Common myeloid progenitor, CD34-positive (primary cell): ENCODE measurements around the gene LAIR2.

ENCODE experiments used
- CTCF ChIA-PET: fragments of 350-600 bp; sonication (Branson Sonifier 250); formaldehyde crosslinking; loops from one replicate; lab custom pipeline; 2021; ENCODE audit warnings: antibody characterized with exemption; lab: Charles Lee
- POLR2A ChIA-PET: fragments of 350-600 bp; sonication (Branson Sonifier 250); formaldehyde crosslinking; loops from one replicate; lab custom pipeline; 2021; ENCODE audit warnings: antibody characterized with exemption; lab: Charles Lee
- DNase-seq, 3 donors: peaks; one replicate each; pipeline versions ENCODE4 v3.0.0 to v3.0.0-alpha.2; 2013
- H3K27ac ChIP-seq, 2 experiments: 1 replicate in 1 of 2; 2 replicates in 1 of 2; pipeline ENCODE4 v1.7.0; 2013; ENCODE audit warnings: inconsistent platforms in 2 of 2, low read length in 2 of 2, mild to moderate bottlenecking in 2 of 2, low read depth in 1 of 2, moderate library complexity in 1 of 2; ENCODE audit not compliant: severe bottlenecking in 2 of 2, insufficient read depth in 1 of 2, poor library complexity in 1 of 2
- H3K27me3 ChIP-seq, 5 experiments: replicated peaks in 2 of 5; 1 replicate in 3 of 5; 2 replicates in 2 of 5; pipeline versions ENCODE4 v1.6.1 to v1.7.0; 2013; ENCODE audit warnings: low read length in 4 of 5, mild to moderate bottlenecking in 2 of 5, moderate library complexity in 2 of 5, inconsistent platforms in 1 of 5; ENCODE audit not compliant: insufficient read depth in 5 of 5, control insufficient read depth in 4 of 5
- H3K36me3 ChIP-seq, 4 experiments: 1 replicate in 2 of 4; 2 replicates in 2 of 4; pipeline versions ENCODE4 v1.6.1 to v1.7.0; 2013; ENCODE audit warnings: low read length in 3 of 4, control low read depth in 1 of 4, mild to moderate bottlenecking in 1 of 4; ENCODE audit not compliant: control insufficient read depth in 4 of 4, insufficient read depth in 4 of 4
- H3K4me1 ChIP-seq, 4 experiments: 1 replicate in 3 of 4; 2 replicates in 1 of 4; pipeline versions ENCODE4 v1.6.1 to v1.7.1; 2013; ENCODE audit warnings: low read length in 3 of 4, mild to moderate bottlenecking in 3 of 4, control low read depth in 1 of 4, inconsistent platforms in 1 of 4, moderate library complexity in 1 of 4; ENCODE audit not compliant: control insufficient read depth in 4 of 4, insufficient read depth in 4 of 4; ENCODE audit errors: control extremely low read depth in 1 of 4
- H3K4me3 ChIP-seq, 7 experiments: 1 replicate in 4 of 7; 2 replicates in 3 of 7; pipeline versions ENCODE4 v1.5.1 to v1.7.0; 2013; ENCODE audit warnings: mild to moderate bottlenecking in 7 of 7, low read length in 6 of 7, moderate library complexity in 6 of 7, inconsistent platforms in 2 of 7, low read depth in 2 of 7, control low read depth in 1 of 7; ENCODE audit not compliant: insufficient read depth in 4 of 7, control insufficient read depth in 1 of 7; ENCODE audit errors: extremely low read depth in 1 of 7
- H3K9me3 ChIP-seq, 5 experiments: 1 replicate in 4 of 5; 2 replicates in 1 of 5; pipeline versions ENCODE4 v1.6.1 to v1.7.1; 2013; ENCODE audit warnings: low read length in 4 of 5, mild to moderate bottlenecking in 2 of 5, inconsistent platforms in 1 of 5, low read depth in 1 of 5, moderate library complexity in 1 of 5; ENCODE audit not compliant: control insufficient read depth in 4 of 5, insufficient read depth in 2 of 5; ENCODE audit errors: control extremely low read depth in 1 of 5
- WGBS: methylation state at CpG from one replicate; pipeline ENCODE4 v1.1.5; 2013; ENCODE audit not compliant: insufficient coverage; 5-methylcytosine and 5-hydroxymethylcytosine counted together

The LAIR2 gene

GRCh38 chr19:54473071-54473891, 29.4 kb upstream of the LAIR2 start, which contains the start of gene CDC42EP5:
Gene CDC42EP5 (minus strand): TSS chr19:54473296. CDS start chr19:54465547, 7,749 bp downstream.
- Histone ChIP-seq H3K27ac (no peak within 1 kb of the TSS), H3K4me1 (peaks cover 6 to 22% (median 18%) of the 10 kb centered on the region in 4 experiments), H3K36me3 (no peaks in the 10 kb centered on the region), H3K9me3 (no peaks in the 10 kb centered on the region), H3K27me3 (peaks cover 5 to 32% (median 9%) of the 10 kb centered on the region in 5 experiments), H3K4me3 (peak within 1 kb of the TSS in 4 of 7 experiments; percentile 15 to 48 (median 34))
- DNase-seq: peak in 2 of 3 donors; percentile 45 to 64
- ChIA-PET CTCF (interaction anchor here (0.8 to 1.3 kb wide), 2 partner anchors 157 to 201 kb away, joined by 4 read pairs; partner anchors contain the start of gene LILRB1), POLR2A (interaction anchor here (0.6 kb wide), 1 partner anchor 1075 kb away, joined by 3 read pairs; no protein-coding TSS in a partner anchor)
- 16% methylated on average over 12 of the region's 14 CpGs for WGBS

- no peak for DNase-seq
- Histone ChIP-seq H3K27ac (no peak overlapping the region), H3K27me3 (peaks cover 5 to 32% (median 9%) of the 10 kb centered on the region in 5 experiments), H3K36me3 (no peaks in the 10 kb centered on the region), H3K4me1 (peaks cover 6 to 22% (median 18%) of the 10 kb centered on the region in 4 experiments), H3K4me3 (no peak overlapping the region), H3K9me3 (no peaks in the 10 kb centered on the region)
- CTCF ChIA-PET: interaction anchor here (1.3 kb wide), 1 partner anchor 200 kb away, joined by 4 read pairs; no protein-coding TSS in a partner anchor
- WGBS: 80% methylated on average over 5 of the region's 6 CpGs
- POLR2A ChIA-PET: no interaction called here
These were observed 28.7 kb upstream of the LAIR2 start for GRCh38 chr19:54473892-54474372.

DNA sequence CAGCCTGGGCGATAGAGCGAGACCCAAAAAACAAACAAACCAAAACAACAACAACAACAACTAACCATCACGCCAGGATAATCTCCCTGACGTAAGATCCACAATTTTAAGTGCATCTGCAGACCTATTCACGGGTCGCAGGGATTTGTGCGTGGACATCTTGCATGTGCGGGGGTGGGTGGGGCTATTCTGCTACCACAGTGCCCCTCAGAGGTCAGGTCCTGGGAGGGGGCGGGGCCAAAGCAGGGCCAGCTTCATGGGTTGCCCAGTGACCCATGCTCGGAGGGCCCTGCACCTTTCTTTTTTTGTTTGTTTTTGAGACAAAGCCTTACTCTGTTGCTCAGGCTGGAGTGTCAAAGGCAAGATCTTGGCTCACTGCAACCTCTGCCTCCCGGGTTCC, 26.9 kb upstream of the LAIR2 start:
- POLR2A ChIA-PET: no interaction called here
- H3K4me1 ChIP-seq: peaks cover 1 to 30% (median 28%) of the 10 kb centered on the region in 4 experiments
- H3K27ac ChIP-seq: no peak overlapping the region
- no peaks in the 10 kb centered on the region for H3K9me3 ChIP-seq
- CTCF ChIA-PET: no interaction called here
- 93% methylated on average over 9 of the region's 11 CpGs for WGBS
- no peak for DNase-seq
- no peaks in the 10 kb centered on the region for H3K36me3 ChIP-seq
- H3K27me3 ChIP-seq: peaks cover under 1 to 16% (median 5%) of the 10 kb centered on the region in 5 experiments
- H3K4me3 ChIP-seq: no peak overlapping the region

DNA sequence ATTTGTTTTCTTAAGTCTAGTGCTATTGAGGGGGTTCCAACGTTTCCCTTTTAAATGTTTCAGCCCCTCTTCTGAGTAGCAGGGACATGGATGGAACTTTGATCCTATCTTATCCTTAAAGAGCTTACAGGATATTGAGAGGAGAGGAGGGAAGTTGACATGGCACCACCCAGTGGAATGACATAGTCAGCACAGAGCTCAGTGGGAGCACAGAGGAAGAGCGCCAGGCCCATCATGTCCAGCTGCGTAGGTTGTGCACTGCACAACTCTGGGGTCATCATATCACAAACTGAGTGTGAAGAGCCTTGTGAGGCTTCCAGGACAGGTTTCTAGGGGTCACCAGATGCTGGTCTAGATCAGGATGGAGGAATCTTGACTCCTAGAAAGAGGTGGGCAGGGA, 25.0 kb upstream of the LAIR2 start:
- Histone ChIP-seq H3K4me1 (peaks cover 4 to 26% (median 21%) of the 10 kb centered on the region in 4 experiments), H3K27me3 (peaks cover 0 to 7% (median 2%) of the 10 kb centered on the region in 5 experiments), H3K36me3 (no peaks in the 10 kb centered on the region), H3K27ac (no peak overlapping the region), H3K9me3 (no peaks in the 10 kb centered on the region), H3K4me3 (no peak overlapping the region)
- CTCF ChIA-PET: interaction anchor here (0.7 to 3.0 kb wide), 10 partner anchors 14 to 439 kb away, joined by 3 to 17 read pairs (median 3); partner anchors contain the start of gene LENG9
- POLR2A ChIA-PET: no interaction called here
- WGBS: 83% methylated on average over 3 of the region's 3 CpGs
- no peak for DNase-seq

DNA sequence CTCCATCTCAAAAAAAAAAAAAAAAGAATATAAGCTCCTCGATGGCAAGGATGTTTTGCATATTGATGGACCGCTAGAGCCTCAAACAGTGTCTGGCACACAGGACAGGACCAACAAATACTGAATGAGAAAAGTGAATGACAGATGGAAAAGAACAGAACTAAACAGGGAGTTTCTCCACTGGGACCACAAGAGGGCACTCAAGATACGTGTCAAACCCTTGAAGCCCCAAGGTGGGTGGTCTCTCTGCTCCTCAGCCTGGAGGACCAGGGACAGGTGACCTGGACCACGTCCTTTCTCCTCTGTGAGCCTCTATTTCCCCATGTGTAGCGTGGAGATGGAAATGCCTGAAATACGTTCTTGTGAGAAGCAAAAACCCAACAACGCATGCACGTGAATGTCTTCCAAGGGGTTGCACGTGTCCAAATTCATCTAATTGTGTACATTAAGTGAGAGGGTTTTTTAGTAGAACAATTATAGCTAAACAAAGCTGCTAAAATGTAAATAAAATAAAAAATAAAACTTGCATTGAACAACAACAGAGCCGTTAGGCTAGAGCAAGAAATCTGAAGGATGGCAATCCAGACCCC, 23.9 kb upstream of the LAIR2 start:
- peaks cover 4 to 23% (median 17%) of the 10 kb centered on the region in 4 experiments for H3K4me1 ChIP-seq
- WGBS: 18% methylated on average over 6 of the region's 10 CpGs
- CTCF ChIA-PET: interaction anchor here (0.6 to 3.0 kb wide), 12 partner anchors 9 to 206 kb away, joined by 3 to 17 read pairs (median 4); no protein-coding TSS in a partner anchor
- no peak overlapping the region for H3K27ac ChIP-seq
- peak; percentile 70 to 78 (median 73) for DNase-seq
- H3K36me3 ChIP-seq: no peaks in the 10 kb centered on the region
- peaks cover 0 to 4% (median 2%) of the 10 kb centered on the region in 5 experiments for H3K27me3 ChIP-seq
- H3K4me3 ChIP-seq: no peak overlapping the region
- H3K9me3 ChIP-seq: no peaks in the 10 kb centered on the region
- POLR2A ChIA-PET: no interaction called here

- 29% methylated on average over 1 of the region's 2 CpGs for WGBS
- Histone ChIP-seq H3K27ac (no peak overlapping the region), H3K4me1 (peaks cover 4 to 23% (median 17%) of the 10 kb centered on the region in 4 experiments), H3K4me3 (no peak overlapping the region), H3K36me3 (no peaks in the 10 kb centered on the region), H3K27me3 (peaks cover 0 to 10% (median 2%) of the 10 kb centered on the region in 5 experiments), H3K9me3 (no peaks in the 10 kb centered on the region)
- peak; percentile 25 to 81 (median 80) for DNase-seq
- ChIA-PET CTCF (interaction anchor here (1.0 to 2.1 kb wide), 9 partner anchors 11 to 204 kb away, joined by 3 to 11 read pairs (median 3); no protein-coding TSS in a partner anchor), POLR2A (no interaction called here)
These were observed 22.6 kb upstream of the LAIR2 start for GRCh38 chr19:54480051-54480450.
